ENCODE data around the gene RYR2.

RYR2 gene

DNA sequence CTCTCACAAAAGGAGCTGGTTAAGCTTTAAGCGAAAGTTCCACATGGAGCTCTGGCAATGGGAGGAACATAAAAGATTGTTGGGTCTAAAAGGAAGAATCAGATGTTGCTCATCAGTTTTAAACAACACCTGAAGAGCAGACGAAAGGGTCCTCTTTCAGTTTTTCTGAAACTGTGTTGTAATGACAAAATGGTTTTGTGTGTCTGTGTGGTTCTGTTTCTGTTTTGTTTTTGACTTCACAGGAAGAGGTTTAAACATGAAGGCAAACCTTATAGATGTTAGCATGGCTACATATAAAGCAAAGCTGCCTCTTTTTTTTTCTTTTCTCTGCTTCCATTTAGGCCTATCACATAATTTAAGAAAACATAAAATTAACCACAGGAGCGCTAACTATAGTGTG is 712.6 kb downstream of the RYR2 start:
- no peak for DNase-seq

DNA sequence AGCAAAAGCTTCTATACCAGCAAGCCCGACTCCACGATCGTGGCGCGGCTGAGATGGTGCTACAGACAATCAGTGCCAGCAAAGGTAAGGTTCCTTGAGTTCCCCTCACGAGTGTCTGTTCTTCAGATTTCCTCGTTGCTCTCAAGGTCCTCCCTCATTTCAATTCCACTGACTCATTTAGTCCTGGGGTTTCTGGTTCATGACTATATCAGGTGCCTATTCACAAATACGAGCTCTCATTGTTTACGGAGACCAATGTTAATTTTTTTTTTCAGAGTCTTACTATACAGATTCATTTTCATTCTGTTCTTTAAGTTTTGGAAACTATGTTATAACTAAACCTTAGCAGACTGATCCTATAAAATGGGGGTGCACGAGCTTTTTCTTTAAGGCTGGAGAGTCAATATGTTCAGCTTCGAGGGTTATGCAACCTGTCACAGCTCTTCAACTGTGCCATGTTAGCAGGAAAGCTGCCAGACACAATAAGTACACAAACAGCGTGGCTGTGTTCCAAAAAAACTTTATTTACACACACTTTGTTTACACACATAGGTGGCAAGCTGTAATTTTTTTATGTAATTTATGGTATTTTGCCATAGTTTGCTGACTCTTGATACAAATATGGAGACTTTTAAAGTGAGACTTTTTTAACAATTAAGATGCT is 714.5 kb downstream of the RYR2 start:
- no peak for DNase-seq

DNA sequence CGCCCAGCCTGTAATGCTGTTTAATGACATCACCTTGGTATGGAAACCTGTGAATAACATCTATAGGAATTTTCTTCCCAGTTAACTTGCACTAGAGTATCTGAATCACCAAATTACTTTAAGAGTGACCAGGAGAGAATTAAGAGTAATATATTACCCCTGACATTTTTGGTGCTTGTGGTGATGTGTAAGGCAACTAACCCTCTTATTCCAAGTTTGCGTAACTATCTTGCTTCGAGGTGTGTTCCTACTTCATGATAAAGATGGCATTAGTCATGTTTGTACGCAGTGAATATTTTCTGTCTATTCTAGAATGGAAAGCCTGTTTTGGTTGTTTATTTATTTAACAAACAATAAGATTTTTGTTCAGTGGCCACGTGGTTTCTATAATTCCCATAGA is 717.4 kb downstream of the RYR2 start:
- no peak for DNase-seq

DNA sequence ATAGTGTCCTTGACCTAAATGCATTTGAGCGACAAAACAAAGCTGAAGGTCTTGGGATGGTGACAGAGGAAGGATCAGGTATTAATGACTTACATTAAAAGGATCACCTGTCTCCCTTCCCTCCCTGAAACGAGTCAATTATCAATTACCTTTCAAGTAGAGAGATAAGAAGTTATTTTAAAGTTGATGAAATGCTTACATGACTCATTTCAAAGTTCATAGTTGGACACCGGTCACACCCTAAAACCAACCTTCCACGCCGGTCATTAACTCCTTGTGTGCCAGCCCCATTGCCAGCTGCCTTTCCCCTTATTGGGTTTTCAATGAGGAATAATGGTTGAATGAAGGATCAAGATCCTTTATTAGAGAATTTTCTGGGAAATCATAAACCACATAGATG is 719.0 kb downstream of the RYR2 start:
- DNase-seq: no peak

DNA sequence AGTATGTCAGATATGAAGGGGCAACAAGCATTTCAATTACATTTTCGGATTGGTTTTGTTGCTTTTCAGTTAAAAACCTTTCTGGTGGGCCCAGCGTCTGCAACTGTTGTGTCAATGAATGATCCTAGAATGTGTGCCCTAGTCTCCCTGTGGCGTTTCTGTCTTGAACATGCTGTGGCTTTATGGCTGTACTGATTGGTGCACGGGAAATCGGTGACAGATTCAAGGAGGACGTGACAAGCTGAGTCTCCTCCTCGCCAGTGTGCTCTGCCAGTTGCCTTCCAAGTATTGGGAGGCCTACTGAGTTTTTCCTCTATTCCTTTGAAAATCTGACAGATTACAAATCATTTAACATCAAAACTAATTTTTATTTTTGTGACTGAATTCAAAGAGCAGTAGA is 721.2 kb downstream of the RYR2 start:
- DNase-seq: no peak

DNA sequence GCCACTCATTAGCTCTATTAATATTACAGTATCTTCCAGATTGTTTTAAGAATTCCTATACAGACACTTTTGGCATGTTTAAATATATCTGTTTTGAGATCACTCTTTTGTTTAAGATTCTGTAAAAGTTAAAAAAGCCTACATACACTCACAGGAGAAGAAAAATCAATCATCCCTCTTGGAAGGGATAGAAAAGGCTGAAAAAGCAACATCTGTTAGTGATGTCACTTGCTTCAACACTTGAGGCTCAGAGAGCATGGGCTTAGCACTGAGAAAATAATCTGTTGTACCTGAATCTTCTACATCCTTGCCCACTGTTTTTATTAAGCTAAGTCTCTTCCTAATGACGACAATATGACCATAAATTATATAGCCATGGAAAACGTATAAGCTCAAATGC is 721.8 kb downstream of the RYR2 start:
- DNase-seq: no peak

DNA sequence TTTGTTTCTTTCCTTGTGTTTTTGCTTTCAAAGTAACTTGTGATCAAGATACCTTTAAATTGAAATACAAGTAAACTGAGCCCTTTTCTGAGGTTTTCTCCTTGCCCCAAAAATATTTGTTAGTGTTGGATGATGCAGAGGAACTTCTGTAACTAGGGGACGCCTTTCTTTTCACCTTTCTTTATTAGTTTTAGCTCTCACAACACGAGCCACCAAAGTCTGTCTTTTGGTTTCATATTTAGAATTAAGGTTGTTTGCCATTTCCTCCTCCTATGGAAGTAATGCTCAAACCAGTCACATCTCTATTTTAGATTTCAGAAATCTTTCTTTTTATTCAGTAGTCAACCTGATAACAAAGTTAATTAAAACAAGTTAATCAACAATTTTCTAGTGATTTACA is 727.9 kb downstream of the RYR2 start:
- no peak for DNase-seq

DNA sequence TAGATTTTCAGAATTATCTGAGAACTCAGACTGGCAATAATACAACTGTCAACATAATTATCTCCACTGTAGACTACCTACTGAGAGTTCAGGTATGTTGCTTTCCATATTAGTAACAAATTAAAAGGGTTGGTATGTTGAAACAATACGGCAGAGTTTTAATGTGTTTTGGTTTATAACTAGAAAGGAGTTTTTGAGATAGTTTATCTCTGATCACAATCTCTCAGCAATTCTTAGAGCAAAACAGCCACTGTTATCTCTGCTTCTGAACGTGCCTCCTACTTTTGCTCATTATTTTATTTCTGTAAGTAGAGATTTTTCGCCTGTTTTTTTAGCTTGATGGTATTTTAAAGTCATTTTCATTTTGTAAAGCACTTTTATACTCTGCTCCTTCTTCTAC is 730.0 kb downstream of the RYR2 start:
- DNase-seq: no peak

DNA sequence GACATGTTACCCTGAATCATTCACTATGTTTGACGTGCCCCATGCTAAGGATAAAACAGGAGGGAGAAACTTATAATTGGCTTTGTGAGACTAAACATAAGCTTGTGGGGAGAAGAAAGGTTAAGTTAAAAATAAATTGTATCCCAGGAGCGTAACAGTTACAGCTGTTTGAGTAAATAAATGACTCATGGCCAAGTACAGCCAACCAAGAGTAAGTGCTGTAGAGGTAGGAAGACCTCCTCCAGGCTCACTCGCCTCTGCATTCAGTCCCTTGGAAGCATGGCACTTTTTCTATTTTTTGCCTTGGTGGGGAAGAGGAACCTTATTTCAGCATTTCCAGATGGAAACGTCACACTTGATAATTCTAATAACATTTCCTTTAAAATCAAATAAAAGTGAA is 732.3 kb downstream of the RYR2 start:
- DNase-seq: no peak

DNA sequence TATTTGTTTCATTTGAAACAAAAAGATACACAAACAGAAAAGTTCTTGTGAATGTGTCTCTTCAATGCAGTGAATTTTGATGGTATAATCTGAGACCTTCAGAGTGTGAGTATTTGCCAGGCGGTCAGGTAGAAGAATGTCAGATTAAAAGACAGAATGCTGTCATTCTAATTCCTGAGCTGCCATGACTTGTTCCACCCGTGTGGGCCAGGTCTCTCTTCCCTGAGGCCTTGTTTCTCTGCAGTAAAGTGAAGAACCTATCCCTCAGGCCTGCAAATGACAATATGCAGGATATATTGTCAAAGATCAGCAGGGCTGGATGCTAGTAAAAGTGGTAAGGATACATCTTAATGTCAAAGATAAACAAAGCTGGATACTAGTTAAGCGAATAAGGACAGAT is 737.4 kb downstream of the RYR2 start:
- no peak for DNase-seq

DNA sequence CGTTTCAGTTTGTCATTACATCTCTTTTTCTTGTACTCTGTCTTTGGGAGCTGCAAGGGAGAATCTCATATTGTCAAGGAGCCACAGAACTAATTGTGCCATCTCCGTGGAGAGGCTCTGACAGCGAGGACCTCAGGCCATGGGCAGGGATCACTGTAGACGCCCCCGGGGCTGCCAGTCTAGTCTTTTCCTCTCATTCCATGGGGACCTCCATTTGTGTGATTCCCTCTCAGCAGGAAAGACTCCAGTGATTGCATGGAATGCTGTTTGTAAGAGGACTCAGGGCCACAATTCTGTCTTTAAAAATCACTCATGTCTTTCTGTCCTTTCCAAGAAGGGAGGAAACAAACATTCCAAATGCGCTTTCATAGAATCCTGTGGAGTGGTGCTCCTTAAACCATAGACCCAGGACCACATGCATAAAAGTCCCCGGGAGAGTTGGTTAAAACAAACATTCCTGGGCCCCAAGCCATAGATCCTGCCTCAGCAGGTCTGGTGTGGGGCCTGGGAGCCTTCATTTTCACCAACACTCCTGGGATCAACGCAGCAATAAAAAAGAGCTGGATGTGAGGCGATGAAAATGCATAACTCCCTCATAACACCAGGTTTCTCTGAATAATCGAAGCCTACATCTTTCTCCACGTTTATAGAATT is 744.2 kb downstream of the RYR2 start:
- DNase-seq: no peak

DNA sequence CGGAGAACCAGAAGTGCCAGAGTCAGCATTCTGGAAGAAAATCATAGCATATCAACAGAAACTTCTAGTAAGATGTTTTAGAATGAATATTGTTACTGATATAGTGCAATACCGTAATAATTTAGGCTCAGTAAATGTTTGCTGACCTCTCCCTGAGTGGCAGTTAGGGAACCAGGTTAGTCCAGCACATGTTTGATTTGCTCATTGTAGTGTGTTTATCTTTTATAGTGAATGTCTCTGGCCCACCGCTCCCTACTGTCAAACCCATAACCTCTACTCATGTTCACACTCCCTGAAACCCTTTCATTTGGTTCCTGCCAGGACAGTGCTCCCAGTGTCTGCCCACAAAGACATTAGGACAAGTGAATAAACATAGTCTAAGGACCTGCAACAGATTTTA is 746.1 kb downstream of the RYR2 start:
- DNase-seq: no peak

DNA sequence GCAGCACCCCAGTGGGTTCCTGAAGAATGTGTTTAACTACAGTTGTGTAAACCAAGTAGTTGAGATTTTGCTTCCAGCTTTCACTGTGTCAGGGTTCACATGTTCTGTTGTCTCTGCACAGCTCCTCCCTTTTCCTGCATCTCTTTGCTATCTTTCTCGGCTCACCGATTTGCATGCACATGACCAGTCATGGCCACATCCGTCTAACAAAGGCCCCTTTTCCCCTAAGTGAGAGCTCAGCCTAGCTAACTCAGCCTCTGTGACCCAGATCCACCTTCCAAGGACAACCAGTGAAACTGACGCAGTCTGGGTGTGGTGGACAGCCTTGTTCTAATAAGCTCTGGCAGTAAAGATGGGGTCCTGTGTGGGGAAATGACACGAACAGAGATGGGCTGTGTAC is 747.6 kb downstream of the RYR2 start:
- no peak for DNase-seq

DNA sequence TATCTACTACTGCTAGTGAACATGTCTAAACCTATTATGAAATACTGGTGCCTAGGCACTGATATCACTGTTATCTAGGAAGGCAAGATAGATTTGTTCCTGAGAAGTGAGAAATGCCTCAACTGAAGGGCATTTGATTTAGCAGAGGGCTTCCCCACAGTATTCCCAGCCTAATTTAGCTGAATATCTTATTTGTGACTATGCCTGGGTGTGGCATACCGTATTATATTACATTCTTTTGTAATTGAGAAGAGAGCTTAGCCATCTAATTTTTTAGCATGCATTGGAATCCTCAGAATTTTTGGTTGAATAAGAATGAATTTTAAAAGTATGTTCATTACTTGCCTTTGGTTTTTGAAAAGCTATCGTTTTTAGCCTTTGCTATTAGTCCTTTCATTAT is 749.6 kb downstream of the RYR2 start:
- no peak for DNase-seq

DNA sequence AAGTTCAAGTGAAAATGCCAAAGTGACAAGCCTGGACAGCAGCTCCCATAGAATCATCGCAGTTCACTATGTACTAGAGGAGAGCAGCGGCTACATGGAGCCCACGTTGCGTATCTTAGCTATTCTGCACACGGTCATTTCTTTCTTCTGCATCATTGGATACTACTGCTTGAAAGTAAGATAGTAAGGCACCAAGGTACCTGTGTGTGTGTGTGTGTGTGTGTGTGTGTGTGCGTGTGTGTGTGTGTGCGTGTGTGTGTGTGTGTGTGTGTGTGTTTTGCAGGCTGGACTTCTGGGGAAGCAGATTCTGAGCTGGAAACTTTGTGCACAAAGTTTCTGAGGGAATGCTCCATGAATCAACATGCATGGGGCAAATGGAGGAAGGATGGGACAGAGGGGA is 750.2 kb downstream of the RYR2 start:
- DNase-seq: no peak

DNA sequence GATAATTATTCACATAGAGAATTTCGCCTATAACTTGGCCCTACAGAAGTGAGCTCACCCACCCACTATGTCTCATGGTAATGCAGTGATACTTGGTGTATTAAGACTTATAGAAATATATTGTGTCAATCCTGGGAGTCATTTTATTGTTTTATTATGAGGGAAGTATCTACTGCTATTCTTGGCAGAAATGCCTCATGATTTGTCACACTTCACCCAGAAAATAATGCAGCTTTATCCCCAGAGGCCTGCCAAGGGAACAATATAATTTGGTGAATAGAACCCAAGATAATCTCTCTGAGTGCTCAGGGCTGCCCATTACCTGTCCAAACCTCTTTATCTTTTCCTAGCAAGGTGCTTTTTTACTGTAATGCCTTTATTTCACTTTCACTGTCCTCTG is 750.7 kb downstream of the RYR2 start:
- DNase-seq: no peak

DNA sequence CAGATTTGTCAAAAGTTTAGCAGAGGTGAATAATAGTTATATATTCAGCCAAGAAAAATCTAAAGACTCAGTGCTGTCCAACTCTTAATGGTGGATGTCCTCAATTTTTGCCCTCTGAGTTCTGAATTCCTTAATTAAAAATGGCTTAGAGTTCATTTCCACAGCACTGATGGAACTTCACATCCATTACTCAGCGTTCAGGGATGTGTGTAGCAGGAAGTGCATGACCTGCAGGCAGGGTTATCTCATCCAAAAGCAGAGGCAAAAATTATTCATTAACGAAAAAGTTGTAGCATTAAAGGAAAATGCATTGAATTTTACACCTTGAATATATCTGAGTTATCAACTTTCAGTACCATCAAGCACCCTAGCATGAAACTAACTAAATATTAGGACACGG is 752.1 kb downstream of the RYR2 start:
- DNase-seq: no peak

DNA sequence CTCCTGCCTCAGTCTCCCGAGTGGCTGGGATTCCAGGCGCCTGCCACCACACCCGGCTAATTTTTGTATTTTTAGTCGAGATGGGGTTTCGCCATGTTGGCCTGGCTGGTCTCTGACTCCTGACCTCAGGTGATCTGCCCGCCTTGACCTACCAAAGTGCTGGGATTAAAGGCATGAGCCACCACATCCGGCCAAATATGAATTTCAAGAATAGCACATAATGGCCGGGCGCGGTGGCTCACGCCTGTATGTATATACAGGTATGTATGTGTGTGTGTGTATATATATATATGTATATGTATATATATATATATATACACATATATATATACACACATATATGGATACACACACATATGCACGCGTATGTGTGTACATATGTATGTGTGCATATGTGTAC is 753.6 kb downstream of the RYR2 start:
- no peak for DNase-seq

DNA sequence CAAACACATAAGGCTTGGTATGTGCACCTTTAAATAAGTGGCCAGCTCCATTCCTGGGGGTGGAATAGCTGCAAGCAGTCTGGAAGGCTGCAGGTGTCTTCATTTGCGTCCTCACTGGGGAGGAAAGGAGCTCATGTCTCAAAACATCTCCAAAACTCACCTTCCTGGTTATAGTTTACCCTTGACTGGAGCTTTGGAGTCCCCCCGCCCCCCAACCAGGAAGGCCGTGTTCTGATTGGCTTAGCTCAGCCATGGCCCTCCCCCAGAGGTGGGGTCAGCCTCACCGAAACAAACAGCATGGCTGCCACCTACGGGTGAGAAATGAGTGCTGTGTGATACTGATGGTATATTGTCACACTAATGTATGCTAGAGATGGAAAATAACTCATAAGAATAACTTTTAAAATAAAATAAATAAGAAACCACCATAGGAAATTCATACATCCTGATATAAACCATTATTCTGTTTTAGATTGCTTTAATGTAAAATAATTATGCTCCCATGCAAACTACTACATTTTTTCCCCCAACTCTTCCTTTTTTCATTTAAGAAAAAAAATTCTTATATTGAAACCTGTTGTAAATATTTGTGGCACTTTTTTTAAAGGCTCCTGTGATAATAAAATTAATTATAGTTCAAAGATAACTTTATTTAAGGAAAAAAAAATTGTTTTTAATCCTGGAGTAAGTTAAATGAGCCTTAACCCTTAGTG is 757.9 kb downstream of the RYR2 start:
- no peak for DNase-seq

DNA sequence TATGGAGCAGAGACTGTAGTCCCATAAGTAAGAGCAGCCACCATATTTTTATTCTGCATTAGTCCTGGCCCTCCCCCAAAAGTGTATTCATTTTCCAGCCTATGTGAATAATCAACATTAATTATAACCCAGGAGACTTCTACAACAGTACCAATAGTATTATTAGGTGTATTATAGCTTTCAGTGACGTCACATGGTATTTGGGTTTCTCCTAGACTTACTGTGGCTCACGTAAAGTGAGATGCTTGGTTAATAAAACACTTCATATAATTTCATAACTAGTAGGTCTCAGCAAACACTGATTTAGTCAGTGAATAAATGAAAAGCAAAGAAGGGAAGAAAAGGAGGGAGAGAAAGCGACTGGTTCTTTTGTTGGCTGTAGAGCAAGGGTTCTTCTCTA is 762.5 kb downstream of the RYR2 start:
- DNase-seq: no peak

DNA sequence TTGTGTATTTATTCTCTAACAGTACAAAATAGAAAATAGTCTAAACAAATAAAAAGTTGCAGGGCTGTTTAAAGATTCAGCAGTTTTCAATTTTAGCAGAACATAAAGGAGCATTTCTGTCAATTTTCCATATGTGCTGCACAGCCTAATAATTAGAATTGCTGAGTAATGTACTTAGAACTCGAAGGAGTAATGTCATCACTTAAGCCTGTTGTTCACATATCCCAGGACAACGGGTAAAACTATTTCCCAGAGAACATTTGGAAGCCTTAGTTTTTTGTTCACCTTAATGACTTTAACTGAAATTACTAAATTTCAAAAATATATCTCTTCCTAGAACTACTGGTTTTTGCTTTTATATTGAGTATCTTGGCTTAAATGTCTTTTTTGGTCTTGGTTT is 767.1 kb downstream of the RYR2 start:
- DNase-seq: no peak

DNA sequence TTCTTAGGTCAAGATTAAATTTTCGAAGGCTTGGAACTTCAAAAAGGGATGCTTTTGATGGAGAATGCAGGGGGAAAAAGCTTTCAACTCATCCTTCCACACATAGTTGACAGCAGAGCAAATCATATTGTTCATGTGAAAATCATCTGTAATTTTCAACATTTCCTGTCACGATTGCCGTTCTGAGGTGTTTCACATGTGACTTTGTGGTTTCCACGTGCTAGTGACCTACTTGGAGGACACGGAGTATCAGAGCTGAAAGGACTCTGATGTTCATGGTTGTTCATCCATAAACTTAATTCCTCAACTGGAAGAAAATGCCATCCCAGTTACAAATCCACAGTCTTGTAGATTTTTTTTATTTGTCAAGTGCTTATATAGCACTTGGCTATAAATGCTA is 769.6 kb downstream of the RYR2 start:
- no peak for DNase-seq

DNA sequence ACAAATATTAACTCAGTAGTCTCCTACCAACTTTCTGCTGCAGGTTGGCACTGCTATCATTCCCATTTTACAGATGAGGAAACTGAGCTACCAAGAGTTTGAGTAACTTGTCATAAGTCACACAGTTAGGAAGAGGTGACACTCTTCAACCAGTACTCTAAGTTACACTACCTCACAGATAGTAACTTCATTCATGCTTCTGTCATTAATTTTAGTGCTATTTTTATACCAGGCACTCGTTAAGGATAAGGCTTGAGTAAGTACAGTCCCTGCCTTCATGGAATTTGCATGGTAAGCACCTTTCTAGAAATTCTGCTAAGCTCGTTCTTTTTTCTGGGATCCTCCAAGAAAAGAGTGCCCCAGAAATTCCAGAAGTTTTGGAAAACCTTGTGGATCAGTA is 770.1 kb downstream of the RYR2 start:
- DNase-seq: no peak

DNA sequence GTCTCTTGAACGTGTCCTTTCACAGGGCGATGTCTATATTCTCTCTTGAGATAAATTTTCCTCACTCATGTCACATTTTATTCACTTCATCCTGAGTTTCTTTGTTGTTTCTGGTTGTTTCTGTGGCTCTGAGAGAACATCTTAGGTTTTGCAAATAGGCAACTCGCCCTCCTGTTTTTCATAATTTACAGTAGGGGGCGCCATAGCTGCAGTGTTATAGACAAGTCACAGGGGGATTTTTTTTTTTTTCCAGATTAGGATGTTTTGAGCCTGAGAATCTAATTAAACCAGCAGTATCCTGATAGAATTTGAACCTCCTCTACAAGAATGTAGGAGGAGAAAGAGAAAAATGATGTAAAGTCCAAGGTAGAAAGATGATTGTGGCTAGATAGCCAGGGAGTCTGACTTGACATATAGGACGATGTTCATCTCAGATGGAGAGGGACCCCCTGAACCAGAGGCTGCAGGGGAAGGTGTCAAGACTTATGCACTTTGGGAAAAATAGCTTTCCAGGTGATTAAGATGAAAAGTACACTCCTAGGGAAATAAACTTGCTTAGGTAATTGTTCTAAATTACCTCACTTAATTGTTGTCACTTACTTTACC is 772.4 kb downstream of the RYR2 start:
- no peak for DNase-seq
